ENCODE results near the gene SH3PXD2A. TPM values are rescaled to one million over a fixed set of nuclear protein-coding genes. Genes with fewer than 3 reads are reported as not detected.

SH3PXD2A gene
- total RNA-seq, 1 donor from 2014 or later = 17.3 TPM

- Mint-ChIP-seq H3K27ac (ENCODE audit: unreplicated experiment) (no peak overlapping the region), H3K9me3 (ENCODE audit: unreplicated experiment) (peaks cover 3% of the 10 kb centered on the region), H3K36me3 (ENCODE audit: low read depth, unreplicated experiment) (peaks cover 25% of the 10 kb centered on the region), H3K4me1 (ENCODE audit: low read depth, unreplicated experiment) (no peaks in the 10 kb centered on the region), H3K27me3 (ENCODE audit: low read depth, unreplicated experiment) (no peaks in the 10 kb centered on the region), H3K4me3 (ENCODE audit: unreplicated experiment) (no peak overlapping the region)
- TF ChIP-seq EZH2 (IDR thresholded peaks at IDR 0.05; ENCODE audit: insufficient read depth, low read length) (no peak), CTCF (IDR thresholded peaks at IDR 0.05; ENCODE audit: insufficient read depth, low read depth, low read length) (no peak)
- no peak for DNase-seq (ENCODE audit: low read depth)
- no peak overlapping the region for H2AFZ ChIP-seq (ENCODE audit: low read depth, low read length)
- no peak overlapping the region for H3K4me2 ChIP-seq (ENCODE audit: low read length)
- FAIRE-seq = no peak
- no peaks in the 10 kb centered on the region for H3K4me1 ChIP-seq (ENCODE audit: insufficient read depth, low read length)
- no peak overlapping the region for H3K27ac ChIP-seq (ENCODE audit: low read depth, low read length)
- no peaks in the 10 kb centered on the region for H3K27me3 ChIP-seq (ENCODE audit: insufficient read depth, low read length)
- no peak overlapping the region for H3K9ac ChIP-seq (ENCODE audit: low read length)
- peaks cover 9% of the 10 kb centered on the region for H3K36me3 ChIP-seq (ENCODE audit: insufficient read depth, low read length)
- H3K4me3 ChIP-seq (ENCODE audit: insufficient read depth, low read depth, low read length) = no peak overlapping the region
- no peaks in the 10 kb centered on the region for H4K20me1 ChIP-seq (ENCODE audit: insufficient read depth, low read length)
- no peaks in the 10 kb centered on the region for H3K79me2 ChIP-seq (ENCODE audit: insufficient read depth, low read length)
- H3K9me3 ChIP-seq (ENCODE audit: insufficient read depth, low read depth, low read length) = no peaks in the 10 kb centered on the region
These were observed 22.5 kb upstream of the SH3PXD2A start for GRCh38 chr10:103877861-103878260.

GRCh38 chr10:103876155-103876554 is 20.8 kb upstream of the SH3PXD2A start:
- H3K4me2 ChIP-seq (ENCODE audit: low read length) = no peak overlapping the region
- no peaks in the 10 kb centered on the region for H3K4me1 ChIP-seq (ENCODE audit: insufficient read depth, low read length)
- Mint-ChIP-seq H3K36me3 (ENCODE audit: low read depth, unreplicated experiment) (peaks cover 23% of the 10 kb centered on the region), H3K9me3 (ENCODE audit: unreplicated experiment) (peaks cover 3% of the 10 kb centered on the region), H3K27ac (ENCODE audit: unreplicated experiment) (no peak overlapping the region), H3K4me3 (ENCODE audit: unreplicated experiment) (no peak overlapping the region), H3K4me1 (ENCODE audit: low read depth, unreplicated experiment) (peaks cover 1% of the 10 kb centered on the region), H3K27me3 (ENCODE audit: low read depth, unreplicated experiment) (peaks cover under 1% of the 10 kb centered on the region)
- peaks cover 5% of the 10 kb centered on the region for H3K36me3 ChIP-seq (ENCODE audit: insufficient read depth, low read length)
- H3K9ac ChIP-seq (ENCODE audit: low read length) = no peak overlapping the region
- H4K20me1 ChIP-seq (ENCODE audit: insufficient read depth, low read length) = no peaks in the 10 kb centered on the region
- H3K4me3 ChIP-seq (ENCODE audit: insufficient read depth, low read depth, low read length) = no peak overlapping the region
- FAIRE-seq (no peak), DNase-seq (ENCODE audit: low read depth) (no peak)
- H3K27ac ChIP-seq (ENCODE audit: low read depth, low read length) = no peak overlapping the region
- no peaks in the 10 kb centered on the region for H3K79me2 ChIP-seq (ENCODE audit: insufficient read depth, low read length)
- H3K9me3 ChIP-seq (ENCODE audit: insufficient read depth, low read depth, low read length) = no peaks in the 10 kb centered on the region
- H2AFZ ChIP-seq (ENCODE audit: low read depth, low read length) = no peak overlapping the region
- no peak for TF ChIP-seq EZH2 (IDR thresholded peaks at IDR 0.05; ENCODE audit: insufficient read depth, low read length)
- TF ChIP-seq CTCF (IDR thresholded peaks at IDR 0.05; ENCODE audit: insufficient read depth, low read depth, low read length) = no peak
- no peaks in the 10 kb centered on the region for H3K27me3 ChIP-seq (ENCODE audit: insufficient read depth, low read length)

GRCh38 chr10:103874730-103875129 is 19.4 kb upstream of the SH3PXD2A start:
- H3K27ac Mint-ChIP-seq (ENCODE audit: unreplicated experiment) = no peak overlapping the region
- H3K9me3 Mint-ChIP-seq (ENCODE audit: unreplicated experiment) = peaks cover 3% of the 10 kb centered on the region
- Histone ChIP-seq H3K36me3 (ENCODE audit: insufficient read depth, low read length) (peaks cover 5% of the 10 kb centered on the region), H3K9ac (ENCODE audit: low read length) (no peak overlapping the region), H3K9me3 (ENCODE audit: insufficient read depth, low read depth, low read length) (no peaks in the 10 kb centered on the region), H2AFZ (ENCODE audit: low read depth, low read length) (no peak overlapping the region), H3K4me1 (ENCODE audit: insufficient read depth, low read length) (peaks cover 4% of the 10 kb centered on the region), H3K27me3 (ENCODE audit: insufficient read depth, low read length) (no peaks in the 10 kb centered on the region), H3K4me3 (ENCODE audit: insufficient read depth, low read depth, low read length) (no peak overlapping the region), H3K79me2 (ENCODE audit: insufficient read depth, low read length) (no peaks in the 10 kb centered on the region), H3K27ac (ENCODE audit: low read depth, low read length) (no peak overlapping the region), H3K4me2 (ENCODE audit: low read length) (no peak overlapping the region), H4K20me1 (ENCODE audit: insufficient read depth, low read length) (no peaks in the 10 kb centered on the region)
- H3K36me3 Mint-ChIP-seq (ENCODE audit: low read depth, unreplicated experiment) = peaks cover 15% of the 10 kb centered on the region
- FAIRE-seq (no peak), DNase-seq (ENCODE audit: low read depth) (no peak)
- no peak overlapping the region for H3K4me3 Mint-ChIP-seq (ENCODE audit: unreplicated experiment)
- peaks cover 1% of the 10 kb centered on the region for H3K4me1 Mint-ChIP-seq (ENCODE audit: low read depth, unreplicated experiment)
- TF ChIP-seq EZH2 (IDR thresholded peaks at IDR 0.05; ENCODE audit: insufficient read depth, low read length) (no peak), CTCF (IDR thresholded peaks at IDR 0.05; ENCODE audit: insufficient read depth, low read depth, low read length) (no peak)
- peaks cover 8% of the 10 kb centered on the region for H3K27me3 Mint-ChIP-seq (ENCODE audit: low read depth, unreplicated experiment)
